ENCODE data around the gene KIAA1671. TPM values are rescaled to one million over a fixed set of nuclear protein-coding genes. Genes with fewer than 3 reads are reported as not detected.

The KIAA1671 gene
- total and polyA plus RNA-seq, 4 donors: 8.7 to 35.9 (median 19.1) TPM

DNA sequence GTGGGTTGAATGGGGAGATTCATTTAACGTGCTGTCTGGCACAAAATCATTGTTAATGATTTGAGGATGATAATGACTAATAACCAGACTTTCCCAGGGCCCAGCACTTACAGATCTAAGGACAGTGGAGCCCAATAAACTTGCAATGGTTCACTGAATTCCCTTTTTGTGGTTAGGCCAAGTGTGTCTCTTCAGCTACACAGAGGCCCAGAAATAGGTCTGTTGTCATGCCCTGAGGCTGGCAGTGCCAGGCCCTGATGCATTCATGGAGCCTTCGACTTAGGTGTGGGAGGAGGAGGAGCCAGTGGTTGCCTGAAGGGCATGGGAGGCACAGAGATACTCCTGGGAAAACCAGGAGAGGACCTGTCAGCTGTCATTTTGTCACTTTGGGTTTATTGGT, 56.1 kb downstream of the KIAA1671 start:
- no peak overlapping the region for H3K4me3 ChIP-seq (ENCODE audit: low read depth in 1 of 3, low read length in 3 of 3)
- WGBS: 83% methylated on average over 2 of the region's 2 CpGs
- no peaks in the 10 kb centered on the region for H3K27me3 ChIP-seq (ENCODE audit: control insufficient read depth in 4 of 4, insufficient read depth in 4 of 4, low read length in 3 of 4)
- TF ChIP-seq, protein P1, sequence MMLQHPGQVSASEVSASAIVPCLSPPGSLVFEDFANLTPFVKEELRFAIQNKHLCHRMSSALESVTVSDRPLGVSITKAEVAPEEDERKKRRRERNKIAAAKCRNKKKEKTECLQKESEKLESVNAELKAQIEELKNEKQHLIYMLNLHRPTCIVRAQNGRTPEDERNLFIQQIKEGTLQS (IDR thresholded peaks at IDR 0.05): no peak
- TF ChIP-seq GABPA (IDR thresholded peaks at IDR 0.05 in 1 of 2, conservative IDR thresholded peaks at IDR 0.05 in 1 of 2): no peak
- TF ChIP-seq JUND (IDR thresholded peaks at IDR 0.05): no peak
- H3K4me1 ChIP-seq (ENCODE audit: control insufficient read depth in 4 of 4, insufficient read depth in 4 of 4, low read length in 3 of 4): peaks cover 0 to 2% (median 0%) of the 10 kb centered on the region in 4 donors
- no peak overlapping the region for H3K27ac ChIP-seq (ENCODE audit: low read depth in 1 of 2, low read length in 2 of 2)
- H3K36me3 ChIP-seq (ENCODE audit: control insufficient read depth in 4 of 4, insufficient read depth in 3 of 4, low read depth in 1 of 4, low read length in 3 of 4): peaks cover 0 to 2% (median 0%) of the 10 kb centered on the region in 4 donors
- no peak for DNase-seq (ENCODE audit: low spot score)
- no peak overlapping the region for H3K9ac ChIP-seq (ENCODE audit: low read depth in 1 of 2, low read length in 2 of 2)
- H3K9me3 ChIP-seq (ENCODE audit: control insufficient read depth in 4 of 4, low read length in 3 of 4): no peaks in the 10 kb centered on the region

DNA sequence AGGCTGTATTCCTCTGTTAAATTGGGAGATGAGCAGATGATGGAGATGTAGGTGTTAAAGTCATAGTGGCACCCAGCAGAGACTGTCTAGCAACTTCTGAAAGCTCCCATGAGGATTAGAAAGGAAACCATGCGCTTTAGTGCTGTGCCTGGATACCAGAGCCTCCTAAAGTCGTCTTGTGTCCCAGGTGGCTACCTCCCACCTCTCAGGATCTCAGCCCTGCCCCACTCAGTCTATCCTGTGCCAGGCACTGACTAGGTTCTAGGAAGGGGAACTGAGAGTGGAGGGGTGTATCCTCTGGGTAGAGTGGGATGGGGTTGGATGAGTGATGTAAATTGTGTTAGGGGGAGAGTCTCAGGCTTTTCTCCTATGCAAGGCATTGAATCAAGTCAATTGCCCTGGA, 60.2 kb downstream of the KIAA1671 start:
- H3K9me3 ChIP-seq (ENCODE audit: control insufficient read depth in 4 of 4, low read length in 3 of 4): no peaks in the 10 kb centered on the region
- WGBS: 93% methylated on average over 2 of the region's 2 CpGs

DNA sequence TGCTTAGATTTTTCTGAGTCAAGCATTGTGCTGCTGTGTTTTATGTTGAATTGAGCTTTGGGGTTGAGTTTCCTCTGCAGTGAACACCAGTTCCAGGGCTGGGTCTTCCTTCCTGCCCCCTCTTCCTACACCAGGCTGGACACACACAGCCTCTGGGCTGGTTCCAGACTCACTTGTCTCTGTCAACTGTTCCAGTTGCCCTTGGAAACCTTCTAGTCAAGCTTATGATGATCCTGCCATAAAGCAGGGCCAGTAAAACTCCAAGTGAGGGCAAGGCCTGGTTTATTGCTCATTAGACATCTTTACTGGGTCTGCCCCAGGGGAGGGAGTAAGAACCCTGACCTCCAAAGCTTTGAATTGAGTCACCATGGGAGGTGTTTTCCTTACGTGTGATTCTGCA, 61.1 kb downstream of the KIAA1671 start:
- no peak overlapping the region for H3K27ac ChIP-seq (ENCODE audit: low read depth in 1 of 2, low read length in 2 of 2)
- peak; percentile 63 for TF ChIP-seq NR2F2 (IDR thresholded peaks at IDR 0.05)
- no peak for TF ChIP-seq GABPA (IDR thresholded peaks at IDR 0.05 in 1 of 2, conservative IDR thresholded peaks at IDR 0.05 in 1 of 2)
- TF ChIP-seq, protein P2, sequence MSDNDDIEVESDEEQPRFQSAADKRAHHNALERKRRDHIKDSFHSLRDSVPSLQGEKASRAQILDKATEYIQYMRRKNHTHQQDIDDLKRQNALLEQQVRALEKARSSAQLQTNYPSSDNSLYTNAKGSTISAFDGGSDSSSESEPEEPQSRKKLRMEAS (IDR thresholded peaks at IDR 0.05): no peak
- TF ChIP-seq FOXA2 (IDR thresholded peaks at IDR 0.05): no peak
- no peak for TF ChIP-seq SP1 (IDR thresholded peaks at IDR 0.05)
- no peaks in the 10 kb centered on the region for H3K9me3 ChIP-seq (ENCODE audit: control insufficient read depth in 4 of 4, low read length in 3 of 4)
- H3K4me1 ChIP-seq (ENCODE audit: control insufficient read depth in 4 of 4, insufficient read depth in 4 of 4, low read length in 3 of 4): no peaks in the 10 kb centered on the region
- H3K4me3 ChIP-seq (ENCODE audit: low read depth in 1 of 3, low read length in 3 of 3): no peak overlapping the region
- peaks cover 0 to 2% (median 0%) of the 10 kb centered on the region in 4 donors for H3K36me3 ChIP-seq (ENCODE audit: control insufficient read depth in 4 of 4, insufficient read depth in 3 of 4, low read depth in 1 of 4, low read length in 3 of 4)
- no peaks in the 10 kb centered on the region for H3K27me3 ChIP-seq (ENCODE audit: control insufficient read depth in 4 of 4, insufficient read depth in 4 of 4, low read length in 3 of 4)
- WGBS: 68% methylated on average over 1 of the region's 1 CpG
- no peak for DNase-seq (ENCODE audit: low spot score)
- H3K9ac ChIP-seq (ENCODE audit: low read depth in 1 of 2, low read length in 2 of 2): no peak overlapping the region

More for the DNA sequence above, 60.2 kb downstream of the KIAA1671 start:
- H3K36me3 ChIP-seq (ENCODE audit: control insufficient read depth in 4 of 4, insufficient read depth in 3 of 4, low read depth in 1 of 4, low read length in 3 of 4): peaks cover 0 to 2% (median 0%) of the 10 kb centered on the region in 4 donors
- no peaks in the 10 kb centered on the region for H3K4me1 ChIP-seq (ENCODE audit: control insufficient read depth in 4 of 4, insufficient read depth in 4 of 4, low read length in 3 of 4)
- no peak for DNase-seq (ENCODE audit: low spot score)
- no peak overlapping the region for H3K4me3 ChIP-seq (ENCODE audit: low read depth in 1 of 3, low read length in 3 of 3)
- H3K27ac ChIP-seq (ENCODE audit: low read depth in 1 of 2, low read length in 2 of 2): no peak overlapping the region
- TF ChIP-seq YY1 (IDR thresholded peaks at IDR 0.05) (no peak), JUND (IDR thresholded peaks at IDR 0.05) (no peak), HNF4G (IDR thresholded peaks at IDR 0.05) (no peak), RXRA (IDR thresholded peaks at IDR 0.05) (no peak), SP1 (IDR thresholded peaks at IDR 0.05) (no peak)
- TF ChIP-seq, protein P3, sequence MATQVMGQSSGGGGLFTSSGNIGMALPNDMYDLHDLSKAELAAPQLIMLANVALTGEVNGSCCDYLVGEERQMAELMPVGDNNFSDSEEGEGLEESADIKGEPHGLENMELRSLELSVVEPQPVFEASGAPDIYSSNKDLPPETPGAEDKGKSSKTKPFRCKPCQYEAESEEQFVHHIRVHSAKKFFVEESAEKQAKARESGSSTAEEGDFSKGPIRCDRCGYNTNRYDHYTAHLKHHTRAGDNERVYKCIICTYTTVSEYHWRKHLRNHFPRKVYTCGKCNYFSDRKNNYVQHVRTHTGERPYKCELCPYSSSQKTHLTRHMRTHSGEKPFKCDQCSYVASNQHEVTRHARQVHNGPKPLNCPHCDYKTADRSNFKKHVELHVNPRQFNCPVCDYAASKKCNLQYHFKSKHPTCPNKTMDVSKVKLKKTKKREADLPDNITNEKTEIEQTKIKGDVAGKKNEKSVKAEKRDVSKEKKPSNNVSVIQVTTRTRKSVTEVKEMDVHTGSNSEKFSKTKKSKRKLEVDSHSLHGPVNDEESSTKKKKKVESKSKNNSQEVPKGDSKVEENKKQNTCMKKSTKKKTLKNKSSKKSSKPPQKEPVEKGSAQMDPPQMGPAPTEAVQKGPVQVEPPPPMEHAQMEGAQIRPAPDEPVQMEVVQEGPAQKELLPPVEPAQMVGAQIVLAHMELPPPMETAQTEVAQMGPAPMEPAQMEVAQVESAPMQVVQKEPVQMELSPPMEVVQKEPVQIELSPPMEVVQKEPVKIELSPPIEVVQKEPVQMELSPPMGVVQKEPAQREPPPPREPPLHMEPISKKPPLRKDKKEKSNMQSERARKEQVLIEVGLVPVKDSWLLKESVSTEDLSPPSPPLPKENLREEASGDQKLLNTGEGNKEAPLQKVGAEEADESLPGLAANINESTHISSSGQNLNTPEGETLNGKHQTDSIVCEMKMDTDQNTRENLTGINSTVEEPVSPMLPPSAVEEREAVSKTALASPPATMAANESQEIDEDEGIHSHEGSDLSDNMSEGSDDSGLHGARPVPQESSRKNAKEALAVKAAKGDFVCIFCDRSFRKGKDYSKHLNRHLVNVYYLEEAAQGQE (IDR thresholded peaks at IDR 0.05): no peak
- TF ChIP-seq, protein P2 (IDR thresholded peaks at IDR 0.05): no peak
- no peaks in the 10 kb centered on the region for H3K27me3 ChIP-seq (ENCODE audit: control insufficient read depth in 4 of 4, insufficient read depth in 4 of 4, low read length in 3 of 4)
- H3K9ac ChIP-seq (ENCODE audit: low read depth in 1 of 2, low read length in 2 of 2): no peak overlapping the region

Data from liver (tissue), 9 donors.